Choroid plexus epithelial cell (primary cell): ENCODE results near the gene CTR9.
"Not testable (repeated sequence)": the region's sequence is repeated elsewhere in the genome, so short reads cannot be mapped to it uniquely, and the experiment has no call there.

Experiments
- DNase-seq: peaks from one replicate; pipeline ENCODE4 v3.0.0-alpha.2; 2010; ENCODE audit warnings: low read depth
- H3K4me3 ChIP-seq: 2 replicates; pipeline ENCODE4 v1.5.1; 2011; ENCODE audit warnings: low read depth, mild to moderate bottlenecking, control low read depth, low read length, moderate library complexity
- TF ChIP-seq, protein P1 (sequence below): conservative IDR thresholded peaks from 2 replicates; pipeline ENCODE4 v1.5.1; 2011; ENCODE audit warnings: low read depth, mild to moderate bottlenecking, control low read depth, inconsistent platforms, low read length, moderate library complexity

Gene CTR9

GRCh38 chr11:10813945-10814344 lies 62.9 kb downstream of the CTR9 start:
- no peak overlapping the region for H3K4me3 ChIP-seq
- TF ChIP-seq, protein P1, sequence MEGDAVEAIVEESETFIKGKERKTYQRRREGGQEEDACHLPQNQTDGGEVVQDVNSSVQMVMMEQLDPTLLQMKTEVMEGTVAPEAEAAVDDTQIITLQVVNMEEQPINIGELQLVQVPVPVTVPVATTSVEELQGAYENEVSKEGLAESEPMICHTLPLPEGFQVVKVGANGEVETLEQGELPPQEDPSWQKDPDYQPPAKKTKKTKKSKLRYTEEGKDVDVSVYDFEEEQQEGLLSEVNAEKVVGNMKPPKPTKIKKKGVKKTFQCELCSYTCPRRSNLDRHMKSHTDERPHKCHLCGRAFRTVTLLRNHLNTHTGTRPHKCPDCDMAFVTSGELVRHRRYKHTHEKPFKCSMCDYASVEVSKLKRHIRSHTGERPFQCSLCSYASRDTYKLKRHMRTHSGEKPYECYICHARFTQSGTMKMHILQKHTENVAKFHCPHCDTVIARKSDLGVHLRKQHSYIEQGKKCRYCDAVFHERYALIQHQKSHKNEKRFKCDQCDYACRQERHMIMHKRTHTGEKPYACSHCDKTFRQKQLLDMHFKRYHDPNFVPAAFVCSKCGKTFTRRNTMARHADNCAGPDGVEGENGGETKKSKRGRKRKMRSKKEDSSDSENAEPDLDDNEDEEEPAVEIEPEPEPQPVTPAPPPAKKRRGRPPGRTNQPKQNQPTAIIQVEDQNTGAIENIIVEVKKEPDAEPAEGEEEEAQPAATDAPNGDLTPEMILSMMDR, result no peak
- DNase-seq, result no peak

DNA sequence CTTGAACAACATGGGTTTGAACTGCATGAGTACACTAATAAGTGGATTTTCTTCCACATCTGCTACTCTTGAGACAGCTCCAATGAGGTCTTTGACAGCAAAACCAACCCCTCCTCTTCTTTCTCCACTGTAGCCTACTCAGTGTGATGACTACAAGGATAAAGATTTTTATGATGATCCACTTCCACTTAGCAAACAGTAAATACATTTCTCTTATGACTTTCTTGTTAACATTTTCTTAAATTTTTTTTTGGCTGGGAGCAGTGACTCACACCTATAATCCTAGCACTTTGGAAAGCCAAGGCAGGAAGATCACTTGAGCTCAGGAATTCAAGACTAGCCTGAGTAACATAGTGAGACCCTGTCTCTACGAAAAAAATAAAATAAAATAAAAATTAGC lies 67.5 kb downstream of the CTR9 start:
- TF ChIP-seq, protein P1, result no peak
- no peak for DNase-seq
- no peak overlapping the region for H3K4me3 ChIP-seq

- not testable (repeated sequence) for H3K4me3 ChIP-seq, DNase-seq
Measured at GRCh38 chr11:10822491-10822890, 71.4 kb downstream of the CTR9 start.

DNA sequence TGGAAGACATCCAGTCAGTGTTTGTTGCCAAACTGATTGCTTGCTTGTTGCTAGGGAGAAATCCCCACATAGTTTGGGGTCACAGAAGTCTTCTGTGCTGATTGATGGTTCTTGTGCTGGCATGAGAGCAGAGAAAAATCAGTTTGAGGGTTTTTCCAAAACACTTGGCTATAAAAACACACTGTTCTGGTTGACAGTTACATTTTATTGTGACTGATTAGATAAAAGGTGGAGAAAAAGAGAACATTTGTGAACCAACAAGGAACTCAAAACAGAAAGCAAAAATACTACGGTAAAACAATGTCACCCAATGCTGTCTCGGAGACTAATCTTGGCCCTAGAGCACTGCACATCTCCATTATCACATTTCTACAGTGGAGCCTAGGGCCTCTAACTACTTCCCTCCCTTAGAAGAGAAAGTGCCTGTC lies 72.1 kb downstream of the CTR9 start:
- DNase-seq, result no peak
- H3K4me3 ChIP-seq, result no peak overlapping the region
- TF ChIP-seq, protein P1, result no peak

- no peak overlapping the region for H3K4me3 ChIP-seq
- no peak for DNase-seq
- TF ChIP-seq, protein P1, result no peak
Measured at GRCh38 chr11:10824888-10825287, 73.8 kb downstream of the CTR9 start.

- no peak overlapping the region for H3K4me3 ChIP-seq
- TF ChIP-seq, protein P1, result no peak
- no peak for DNase-seq
Measured at GRCh38 chr11:10828402-10828801, 77.4 kb downstream of the CTR9 start.

DNA sequence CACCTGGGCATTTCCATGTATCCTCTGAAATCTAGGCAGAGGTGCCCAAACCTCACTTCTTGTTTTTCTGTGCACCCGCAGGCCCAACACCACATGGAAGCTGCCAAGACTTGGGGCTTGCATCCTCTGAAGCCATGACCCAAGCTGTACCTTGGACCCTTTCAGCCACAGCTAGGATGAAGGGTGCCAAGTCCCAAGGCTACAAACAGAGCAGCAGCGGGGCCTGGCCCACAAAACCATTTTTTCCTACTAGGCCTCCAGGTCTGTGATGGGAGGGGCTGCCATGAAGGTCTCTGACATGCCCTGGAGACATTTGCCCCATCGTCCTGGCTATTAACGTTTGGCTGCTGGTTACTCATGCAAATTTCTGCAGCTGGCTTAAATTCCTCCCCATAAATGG lies 78.1 kb downstream of the CTR9 start:
- DNase-seq, result no peak
- TF ChIP-seq, protein P1, result no peak
- H3K4me3 ChIP-seq, result no peak overlapping the region
